Pons (tissue), 1 donor: Measurements from ENCODE around the gene C16orf95.
"Not testable (repeated sequence)": the region's sequence is repeated elsewhere in the genome, so short reads cannot be mapped to it uniquely, and the experiment has no call there.

Experiments
- DNase-seq: peaks from one replicate; pipeline ENCODE4 v3.0.0-alpha.2; 2016; ENCODE audit warnings: low spot score

C16orf95 gene

GRCh38 chr16:87346517-87347060 lies 29.4 kb upstream of the C16orf95 start:
- DNase-seq: no peak

GRCh38 chr16:87345726-87346424 lies 28.7 kb upstream of the C16orf95 start:
- DNase-seq: no peak

DNA sequence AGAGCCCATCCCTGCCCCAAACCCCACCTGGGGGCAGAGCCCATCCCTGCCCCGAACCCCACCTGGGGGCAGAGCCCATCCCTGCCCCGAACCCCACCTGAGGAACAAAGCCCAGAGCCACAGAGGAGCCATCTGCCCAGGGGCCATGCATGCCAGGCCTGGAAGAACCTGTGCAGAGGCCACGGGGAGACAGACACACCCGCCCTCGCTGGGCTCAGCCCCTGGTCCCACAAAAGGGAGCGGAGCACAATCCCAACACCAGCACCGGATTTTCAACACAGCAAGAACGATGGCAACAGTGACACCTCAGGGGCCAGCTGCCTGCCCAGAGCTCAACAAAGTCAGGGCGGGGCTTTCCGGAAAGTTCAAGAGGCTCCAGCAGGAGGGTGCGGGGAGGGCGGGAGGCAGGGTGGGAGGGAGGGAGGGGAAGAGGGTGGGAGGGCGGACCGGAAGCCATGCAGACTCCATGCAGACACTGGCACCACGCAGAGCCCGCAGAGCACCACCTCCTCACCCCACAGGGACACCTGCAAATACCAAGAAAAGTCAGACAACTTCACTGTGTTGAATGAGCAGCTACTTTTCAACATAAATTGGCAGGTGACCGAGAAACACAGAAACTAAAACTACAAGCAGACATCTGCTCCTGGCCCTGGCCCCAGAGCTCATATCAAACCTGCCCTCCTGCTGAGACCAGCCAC lies 27.9 kb upstream of the C16orf95 start:
- no peak for DNase-seq

DNA sequence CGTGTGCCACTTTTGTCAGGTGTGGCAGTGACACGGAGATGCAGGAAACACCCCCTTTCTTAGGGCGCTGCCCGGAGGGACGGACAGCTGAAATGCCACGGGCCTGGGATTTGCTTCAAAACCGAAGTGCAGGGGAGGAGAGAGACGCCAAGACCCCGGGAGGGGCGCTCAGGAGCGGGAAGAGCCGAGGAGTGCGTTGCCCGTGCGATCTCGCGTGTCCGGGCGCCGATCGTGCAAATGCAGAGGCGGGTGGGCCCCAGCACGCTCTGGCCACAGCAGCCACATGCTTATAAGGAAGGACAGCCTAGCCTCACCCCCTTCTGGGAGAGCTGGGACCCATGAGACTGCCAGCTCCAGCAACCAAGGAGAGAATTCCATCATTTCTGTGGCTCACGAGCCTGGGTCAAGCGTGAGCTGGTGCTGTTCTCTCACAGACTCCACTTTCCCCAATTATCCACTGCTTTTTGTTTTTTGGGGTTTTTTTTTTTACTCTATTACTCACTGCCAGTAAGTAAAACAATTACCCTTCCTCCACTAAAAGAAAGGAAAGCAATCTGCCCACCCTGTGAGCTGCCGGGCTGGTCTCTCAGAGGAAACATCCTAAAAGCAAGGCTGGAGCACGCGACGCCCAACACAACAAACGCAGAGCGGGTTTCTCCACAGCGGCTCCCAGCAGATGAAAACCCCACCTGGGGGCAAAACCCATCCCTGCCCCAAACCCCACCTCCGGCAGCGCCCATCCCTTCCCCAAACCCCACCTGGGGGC lies 27.2 kb upstream of the C16orf95 start:
- DNase-seq: no peak

DNA sequence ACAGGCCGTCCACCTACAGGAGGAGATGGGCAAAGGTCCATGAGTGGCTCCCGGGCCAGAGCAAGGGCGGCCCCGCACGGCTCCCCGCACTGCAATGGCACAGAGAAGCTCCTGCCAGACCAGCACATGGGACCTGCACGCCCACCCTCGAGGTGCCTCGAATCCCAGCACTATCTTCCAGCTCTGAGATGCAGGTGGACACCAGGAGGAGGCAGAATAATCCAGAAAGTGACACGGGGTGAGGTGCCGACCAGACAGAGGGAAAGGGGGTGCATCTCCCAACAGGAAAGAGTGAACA lies 26.5 kb upstream of the C16orf95 start:
- DNase-seq: no peak

DNA sequence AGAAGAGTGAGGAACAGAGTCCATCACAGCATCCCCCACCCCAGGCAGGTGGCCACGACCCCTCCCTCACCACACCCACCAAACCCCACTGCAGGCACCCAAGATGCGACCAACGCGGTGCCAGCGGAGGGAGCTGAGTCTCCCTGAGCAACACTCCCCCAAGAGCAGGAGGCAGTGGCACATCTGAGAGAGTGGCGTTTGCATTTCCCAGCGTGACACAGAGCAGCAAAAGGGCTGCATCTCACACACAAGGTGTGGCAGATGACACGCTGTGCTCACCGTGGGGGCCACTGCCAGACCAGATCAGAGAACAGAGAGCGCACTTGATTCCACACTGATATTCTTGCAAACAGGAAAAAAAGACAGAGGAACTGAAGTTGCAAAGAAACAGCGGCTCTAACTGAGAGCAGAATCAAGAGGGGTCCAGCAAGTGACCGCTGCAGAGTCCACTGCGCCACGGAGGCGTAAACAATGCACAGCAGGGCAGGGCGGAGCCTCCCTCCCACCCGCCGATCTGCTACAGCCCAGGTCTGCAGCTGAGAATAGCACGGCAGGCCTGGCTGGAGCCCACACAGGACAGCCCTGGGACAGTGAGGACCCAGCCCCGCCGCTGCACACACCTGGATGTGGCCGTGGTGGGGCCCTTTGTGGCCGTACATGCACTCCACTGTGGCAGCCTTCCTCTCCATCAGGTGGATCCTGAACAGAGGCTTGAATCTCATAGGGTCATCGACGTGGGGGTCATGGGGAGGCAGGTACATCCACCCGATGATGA lies 26.0 kb upstream of the C16orf95 start:
- no peak for DNase-seq

DNA sequence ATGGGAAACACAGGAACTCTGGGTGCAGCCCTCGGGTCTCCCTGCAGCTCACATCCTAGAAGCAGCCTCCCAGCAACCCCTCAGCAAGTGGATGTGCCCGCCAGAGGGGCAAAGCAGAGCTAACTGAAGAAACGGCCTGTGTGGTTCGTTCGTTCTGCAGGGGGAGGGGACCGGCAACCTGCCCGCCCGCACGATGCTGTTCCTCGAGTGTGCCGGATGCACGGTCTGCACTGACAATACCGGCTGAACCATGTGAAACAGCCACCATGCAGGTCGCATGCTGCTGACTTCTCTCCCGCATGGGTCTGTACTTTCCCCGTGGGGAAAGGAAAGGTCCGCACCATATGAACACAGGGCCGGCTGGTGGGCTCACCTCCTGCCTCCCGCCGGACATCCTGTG lies 25.3 kb upstream of the C16orf95 start:
- no peak for DNase-seq

DNA sequence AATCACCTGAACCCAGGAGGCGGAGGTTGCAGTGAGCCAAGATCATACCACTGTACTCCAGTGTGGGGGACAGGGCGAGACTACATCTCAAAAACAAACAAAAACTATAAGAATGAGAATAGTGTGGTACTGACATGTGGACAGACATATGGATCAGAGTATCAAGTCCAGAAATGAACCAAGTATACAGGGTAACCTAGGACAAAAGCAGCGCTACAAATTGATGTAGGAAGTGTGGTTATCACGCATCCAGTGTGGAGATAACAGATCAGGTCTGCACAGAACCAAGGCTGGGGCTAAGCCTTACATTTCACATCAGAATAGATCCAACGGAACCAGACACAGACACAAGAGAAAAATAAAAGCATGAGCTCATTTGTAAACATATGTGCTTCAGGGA lies 23.0 kb upstream of the C16orf95 start:
- DNase-seq: no peak

DNA sequence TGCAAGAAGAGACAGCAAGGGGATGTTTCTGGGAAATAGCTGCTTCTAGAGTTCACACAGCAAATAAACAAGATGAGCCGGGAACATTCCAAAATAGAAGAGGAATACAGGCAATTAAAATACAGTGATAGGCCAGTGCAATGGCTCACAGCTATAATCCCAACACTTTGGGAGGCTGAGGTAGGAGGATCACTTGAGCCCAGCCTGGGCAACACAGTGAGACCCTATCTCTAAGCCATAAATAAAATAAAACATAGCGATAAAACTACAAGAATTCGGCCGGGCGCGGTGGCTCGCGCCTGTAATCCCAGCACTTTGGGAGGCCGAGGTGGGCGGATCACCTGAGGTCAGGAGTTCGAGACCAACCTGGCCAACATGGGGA lies 22.5 kb upstream of the C16orf95 start:
- not testable (repeated sequence) for DNase-seq

GRCh38 chr16:87339086-87339723 lies 22.0 kb upstream of the C16orf95 start:
- DNase-seq: no peak

DNA sequence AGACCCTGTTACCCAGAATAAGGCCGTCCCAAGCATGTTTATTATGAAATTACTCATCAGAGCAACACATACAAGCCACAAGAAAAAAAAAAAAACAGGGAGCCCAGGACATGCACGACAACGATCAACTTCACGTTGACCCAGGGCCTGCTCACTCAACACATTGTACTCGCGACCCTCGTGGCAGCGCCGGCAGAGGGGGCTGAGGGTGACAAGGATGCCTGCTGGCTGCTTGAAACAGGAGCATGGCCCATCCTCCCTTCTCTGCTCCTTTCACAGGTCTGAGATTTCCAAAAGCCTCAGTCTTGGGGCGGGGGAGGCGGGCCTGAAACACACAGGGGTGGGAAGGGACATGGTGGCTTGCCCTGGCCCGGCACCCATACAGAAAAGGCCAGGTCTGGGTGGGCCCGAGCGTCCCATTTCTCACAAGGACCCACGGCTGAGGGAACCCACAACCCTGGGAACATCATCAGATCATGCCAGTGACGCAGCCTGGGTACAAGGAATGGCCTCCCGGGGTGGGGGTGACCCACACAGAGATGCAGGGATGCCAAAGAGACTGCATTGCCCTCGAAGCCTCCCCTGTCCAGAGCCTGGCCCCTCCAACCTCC lies 21.1 kb upstream of the C16orf95 start:
- DNase-seq: no peak

GRCh38 chr16:87337262-87337771 lies 20.1 kb upstream of the C16orf95 start:
- DNase-seq: no peak

DNA sequence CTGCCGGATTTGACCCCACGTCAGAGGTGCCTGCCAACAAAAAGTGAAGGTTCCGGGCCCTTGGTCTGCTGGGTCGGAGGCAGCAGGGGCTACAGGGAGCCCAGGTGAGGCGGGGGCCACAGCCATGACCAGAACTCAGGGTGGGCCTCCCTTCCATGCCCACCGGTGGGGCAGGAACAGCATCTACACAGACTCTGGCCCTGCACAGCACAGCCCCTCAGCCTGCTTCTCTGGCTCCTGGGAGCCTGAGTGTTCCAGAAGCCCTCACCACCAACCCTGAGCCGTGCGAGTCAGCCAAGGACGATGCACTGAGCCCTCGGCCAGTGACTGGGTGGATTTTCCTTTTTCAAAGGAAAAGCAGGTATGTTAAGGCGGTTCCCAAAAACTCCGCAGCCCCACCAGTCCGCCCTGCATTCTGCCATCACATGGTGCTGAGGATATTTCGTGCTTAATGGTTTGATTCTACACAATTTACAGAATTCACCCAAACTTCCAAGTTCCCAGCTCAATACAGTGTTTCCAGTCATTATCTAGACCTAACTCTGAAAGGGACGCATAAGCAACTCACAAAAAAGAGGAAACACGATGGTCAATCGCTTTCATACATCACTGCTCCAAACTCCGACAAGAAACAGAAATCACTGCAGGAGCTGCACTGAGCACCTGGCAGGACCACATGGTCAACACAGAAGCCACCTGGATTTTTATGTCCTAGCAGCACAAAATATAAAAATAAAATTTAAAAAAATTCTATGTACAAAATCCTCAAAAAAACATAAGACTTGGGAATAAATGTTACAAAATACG lies 19.4 kb upstream of the C16orf95 start:
- no peak for DNase-seq

DNA sequence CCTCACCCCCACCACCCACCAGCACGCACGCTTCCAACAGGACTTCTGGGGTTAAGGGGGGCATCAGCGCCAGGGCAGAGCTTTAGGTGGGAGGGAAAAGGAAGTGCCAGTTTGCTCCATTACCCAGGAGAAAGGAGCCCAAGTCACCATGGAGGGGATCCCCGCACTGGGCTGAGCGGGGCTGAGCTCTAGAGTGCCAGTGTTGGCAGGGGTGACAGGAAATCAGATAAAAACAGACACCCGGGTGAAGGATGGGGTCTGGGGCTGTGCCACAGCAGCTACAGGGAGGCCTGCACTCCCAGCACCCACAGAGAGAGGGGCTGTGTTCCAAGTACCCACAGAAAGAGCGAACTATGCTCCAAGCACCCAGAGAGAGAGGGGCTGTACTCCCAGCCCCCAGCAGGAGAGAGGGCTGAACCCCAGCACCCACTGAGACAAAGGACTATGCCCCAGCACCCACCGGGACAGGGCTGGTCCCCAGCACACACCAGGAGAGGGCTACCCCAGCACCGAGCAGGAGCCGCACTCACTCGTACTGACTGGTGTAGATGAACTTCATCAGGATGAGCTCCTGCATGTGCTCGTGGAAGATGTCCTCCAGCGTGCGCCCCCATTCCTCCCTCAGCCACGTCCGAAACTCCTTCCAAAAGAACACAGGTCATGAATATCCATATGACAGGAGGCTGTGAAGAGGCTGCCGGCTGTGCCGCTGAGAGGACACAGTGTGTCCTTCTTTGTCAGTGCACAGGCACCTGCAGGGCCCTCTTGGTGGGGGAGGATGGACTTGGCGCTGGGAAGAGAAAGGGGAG lies 18.6 kb upstream of the C16orf95 start:
- no peak for DNase-seq

DNA sequence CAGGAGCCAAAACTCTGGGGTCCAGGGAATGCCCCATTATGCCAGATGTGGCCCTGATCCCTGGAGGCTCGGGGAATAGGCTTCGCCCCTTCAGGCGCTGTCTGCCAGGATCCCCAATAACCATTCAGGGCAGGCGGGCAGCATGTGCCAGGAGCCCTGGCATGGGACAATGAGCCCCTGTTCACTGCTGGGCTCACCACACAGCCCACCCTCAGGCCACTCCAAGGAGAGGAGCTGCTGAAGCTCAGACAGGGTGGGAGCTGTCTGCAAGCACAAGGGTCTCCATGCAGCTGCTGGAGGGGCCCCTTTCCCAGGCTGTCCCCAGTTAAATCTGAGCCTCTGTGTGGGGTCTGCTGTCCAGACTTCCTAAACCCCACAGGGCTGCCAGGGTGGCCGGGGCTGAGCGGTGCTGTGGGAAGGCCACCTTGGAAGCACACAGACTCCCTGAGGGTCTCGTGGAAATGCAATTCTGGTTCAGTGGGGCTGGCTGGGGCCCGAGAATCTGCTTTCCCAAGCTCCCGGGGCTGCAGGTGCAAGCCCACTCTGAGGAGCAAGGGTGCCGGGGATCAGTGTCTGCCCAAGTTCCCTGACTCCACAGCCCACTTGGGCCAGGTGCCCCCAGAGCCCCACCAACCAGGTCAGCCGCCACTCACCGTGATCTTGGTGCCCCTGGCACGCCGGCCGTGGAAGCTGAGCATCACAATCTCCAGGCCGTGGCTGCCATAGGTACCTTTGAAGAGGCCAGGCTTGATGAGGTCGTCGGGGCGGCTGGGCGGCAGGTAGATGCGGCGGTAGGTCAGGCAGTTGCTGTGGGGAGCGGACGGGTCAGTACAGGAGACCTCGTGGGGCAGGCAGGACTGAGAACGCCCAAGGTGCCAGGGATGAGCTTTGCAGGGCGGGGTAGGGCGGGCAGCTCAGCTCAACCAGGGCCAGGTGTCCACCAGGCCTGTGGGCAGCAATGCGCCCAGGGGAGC lies 17.7 kb upstream of the C16orf95 start:
- no peak for DNase-seq

GRCh38 chr16:87333581-87334331 lies 16.6 kb upstream of the C16orf95 start:
- DNase-seq: no peak

- DNase-seq: peak; percentile 58
These were observed 15.9 kb upstream of the C16orf95 start for GRCh38 chr16:87333101-87333500.
